GM23338 (cell line): Measurements from ENCODE around the gene NCKAP5. TPM values are rescaled to one million over a fixed set of nuclear protein-coding genes. Genes with fewer than 3 reads are reported as not detected.

Experiments
- ATAC-seq: fragments of 200-7000 bp; cut with Tn5 transposase; 3 replicates; pipeline ENCODE4 v1.9.1; 2020
- DNase-seq: peaks from one replicate; pipeline ENCODE4 v3.0.0-alpha.2; 2015; ENCODE audit warnings: low spot score
- H2AFZ ChIP-seq: fragments of 200-600 bp; sonication (generic); 2 replicates; pipeline ENCODE4 v1.8.0; 2016; ENCODE audit warnings: antibody characterized with exemption, mild to moderate bottlenecking, moderate library complexity
- H3F3A ChIP-seq: fragments of 200-600 bp; sonication (generic); replicated peaks from 2 replicates; pipeline ENCODE4 v1.8.0; 2017; ENCODE audit warnings: antibody characterized with exemption, mixed run types, low read depth
- H3K27ac ChIP-seq: fragments of 200-600 bp; sonication (generic); 2 replicates; pipeline ENCODE4 v1.6.1; 2016; ENCODE audit warnings: low read depth
- H3K27me3 ChIP-seq: fragments of 200-600 bp; sonication (generic); 2 replicates; pipeline ENCODE4 v1.8.0; 2016; ENCODE audit warnings: mild to moderate bottlenecking, mixed run types, moderate library complexity; ENCODE audit not compliant: insufficient read depth
- H3K36me3 ChIP-seq: fragments of 200-600 bp; sonication (generic); 2 replicates; pipeline ENCODE4 v1.8.0; 2016; ENCODE audit warnings: mild to moderate bottlenecking; ENCODE audit not compliant: insufficient read depth
- H3K4me1 ChIP-seq: fragments of 200-600 bp; sonication (generic); 2 replicates; pipeline ENCODE4 v1.8.0; 2016; ENCODE audit warnings: mild to moderate bottlenecking, moderate library complexity; ENCODE audit not compliant: insufficient read depth
- H3K4me2 ChIP-seq: fragments of 200-600 bp; sonication (generic); 2 replicates; pipeline ENCODE4 v1.7.1; 2017; ENCODE audit warnings: mixed run types
- H3K4me3 ChIP-seq: fragments of 200-600 bp; sonication (generic); 2 replicates; pipeline ENCODE4 v1.6.1; 2016; ENCODE audit warnings: mixed run types
- H3K79me2 ChIP-seq: fragments of 200-600 bp; sonication (generic); replicated peaks from 2 replicates; pipeline ENCODE4 v1.8.0; 2017; ENCODE audit warnings: mild to moderate bottlenecking; ENCODE audit not compliant: insufficient read depth
- H3K9me2 ChIP-seq: fragments of 200-600 bp; sonication (generic); 2 replicates; pipeline ENCODE4 v1.8.0; 2017; ENCODE audit not compliant: insufficient read depth
- H4K20me1 ChIP-seq: fragments of 200-600 bp; sonication (generic); replicated peaks from 2 replicates; pipeline ENCODE4 v1.8.0; 2017; ENCODE audit warnings: mild to moderate bottlenecking; ENCODE audit not compliant: insufficient read depth
- H3K27ac Mint-ChIP-seq: 2 replicates; pipeline ENCODE4 v1.8.0; 2020; ENCODE audit warnings: inconsistent platforms, mild to moderate bottlenecking, moderate library complexity, mixed read lengths
- H3K27me3 Mint-ChIP-seq: 3 replicates; pipeline ENCODE4 v1.8.0; 2022; ENCODE audit warnings: low read depth, mild to moderate bottlenecking, moderate library complexity, mixed read lengths, inconsistent platforms; ENCODE audit not compliant: insufficient read depth, poor library complexity
- H3K36me3 Mint-ChIP-seq: 3 replicates; pipeline ENCODE4 v1.8.0; 2021; ENCODE audit warnings: low read depth, mild to moderate bottlenecking, inconsistent platforms, moderate library complexity, mixed read lengths
- H3K4me1 Mint-ChIP-seq: 3 replicates; pipeline ENCODE4 v1.8.0; 2020; ENCODE audit warnings: mild to moderate bottlenecking, inconsistent platforms, mixed read lengths
- H3K4me3 Mint-ChIP-seq: 3 replicates; pipeline ENCODE4 v1.8.0; 2021; ENCODE audit warnings: moderate library complexity, mild to moderate bottlenecking, inconsistent platforms, mixed read lengths
- H3K9me3 Mint-ChIP-seq: 3 replicates; pipeline ENCODE4 v1.8.0; 2020; ENCODE audit warnings: moderate library complexity, mild to moderate bottlenecking, inconsistent platforms, mixed read lengths
- CREB1 ChIP-seq: fragments of 250-450 bp; sonication (Bioruptor Pico); IDR thresholded peaks from 2 replicates; pipeline ENCODE4 v1.5.0; 2020; ENCODE audit warnings: low read depth, mild to moderate bottlenecking, moderate library complexity
- EZH2 ChIP-seq: fragments of 200-600 bp; sonication (generic); IDR thresholded peaks from one replicate; pipeline ENCODE4 v1.8.0; 2017; ENCODE audit warnings: antibody characterized with exemption, mild to moderate bottlenecking, low read depth; ENCODE audit not compliant: unreplicated experiment
- EZH2phosphoT487 ChIP-seq: fragments of 200-600 bp; sonication (generic); IDR thresholded peaks from one replicate; pipeline ENCODE4 v1.8.1; 2018; ENCODE audit warnings: antibody characterized with exemption; ENCODE audit not compliant: unreplicated experiment
- JUNB ChIP-seq: IDR thresholded peaks from one replicate; pipeline ENCODE4 v1.6.1; 2016; ENCODE audit warnings: antibody characterized with exemption; ENCODE audit not compliant: unreplicated experiment
- NANOG ChIP-seq: IDR thresholded peaks from 2 replicates; pipeline ENCODE4 v1.6.1; 2016; ENCODE audit warnings: antibody characterized with exemption, borderline replicate concordance
- POLR2AphosphoS5 ChIP-seq: IDR thresholded peaks from 2 replicates; pipeline ENCODE4 v1.6.1; 2016; ENCODE audit warnings: antibody characterized with exemption, low read depth
- STAT1 ChIP-seq: IDR thresholded peaks from one replicate; pipeline ENCODE4 v1.6.1; 2016; ENCODE audit warnings: antibody characterized with exemption; ENCODE audit not compliant: unreplicated experiment
- ZNF114 ChIP-seq: fragments of 250-450 bp; sonication (Bioruptor Pico); IDR thresholded peaks from 2 replicates; pipeline ENCODE4 v1.5.0; 2020; ENCODE audit warnings: mild to moderate bottlenecking, moderate library complexity
- ZNF331 ChIP-seq: fragments of 250-450 bp; sonication (Bioruptor Pico); IDR thresholded peaks from 2 replicates; pipeline ENCODE4 v1.5.0; 2020; ENCODE audit warnings: low read depth, mild to moderate bottlenecking, moderate library complexity
- polyA plus RNA-seq: library from polyadenylated mRNA; unstranded; fragments of >200 nt; fragmentation: Nextera tagmentation; extraction: Ambion mirVana; gene quantifications from 2 replicates; pipeline ENCODE4 v1.2.1, GENCODE V29; 2016
- total RNA-seq: library from RNA; depleted of rRNA; stranded (reverse); fragments of >200 nt; shearing (Covaris generic); gene quantifications from 2 replicates; pipeline ENCODE4 v1.2.3, GENCODE V29; 2014
- TF ChIP-seq, protein P1 (sequence below): IDR thresholded peaks from 2 replicates; pipeline ENCODE4 v1.6.1; 2016; ENCODE audit warnings: antibody characterized with exemption
- TF ChIP-seq, protein P2 (sequence below): IDR thresholded peaks from one replicate; pipeline ENCODE4 v1.6.1; 2018; ENCODE audit warnings: antibody characterized with exemption; ENCODE audit not compliant: unreplicated experiment
- TF ChIP-seq, protein P3 (sequence below), 2 experiments: fragments of 200-600 bp in 1 of 2; sonication (generic) in 1 of 2; conservative IDR thresholded peaks; 2 replicates each; pipeline versions ENCODE4 v1.5.1 to v1.6.1; 2016 to 2017; ENCODE audit warnings: antibody characterized with exemption in 2 of 2, low read depth in 2 of 2, mild to moderate bottlenecking in 2 of 2, moderate library complexity in 1 of 2
- TF ChIP-seq, protein P4 (sequence below): fragments of 250-450 bp; sonication (Bioruptor Pico); IDR thresholded peaks from 2 replicates; pipeline ENCODE4 v1.5.0; 2020; ENCODE audit warnings: mild to moderate bottlenecking, moderate library complexity

NCKAP5 gene
- total and polyA plus RNA-seq, 2 experiments from 2014 or later: 0.34 to 0.73 TPM

DNA sequence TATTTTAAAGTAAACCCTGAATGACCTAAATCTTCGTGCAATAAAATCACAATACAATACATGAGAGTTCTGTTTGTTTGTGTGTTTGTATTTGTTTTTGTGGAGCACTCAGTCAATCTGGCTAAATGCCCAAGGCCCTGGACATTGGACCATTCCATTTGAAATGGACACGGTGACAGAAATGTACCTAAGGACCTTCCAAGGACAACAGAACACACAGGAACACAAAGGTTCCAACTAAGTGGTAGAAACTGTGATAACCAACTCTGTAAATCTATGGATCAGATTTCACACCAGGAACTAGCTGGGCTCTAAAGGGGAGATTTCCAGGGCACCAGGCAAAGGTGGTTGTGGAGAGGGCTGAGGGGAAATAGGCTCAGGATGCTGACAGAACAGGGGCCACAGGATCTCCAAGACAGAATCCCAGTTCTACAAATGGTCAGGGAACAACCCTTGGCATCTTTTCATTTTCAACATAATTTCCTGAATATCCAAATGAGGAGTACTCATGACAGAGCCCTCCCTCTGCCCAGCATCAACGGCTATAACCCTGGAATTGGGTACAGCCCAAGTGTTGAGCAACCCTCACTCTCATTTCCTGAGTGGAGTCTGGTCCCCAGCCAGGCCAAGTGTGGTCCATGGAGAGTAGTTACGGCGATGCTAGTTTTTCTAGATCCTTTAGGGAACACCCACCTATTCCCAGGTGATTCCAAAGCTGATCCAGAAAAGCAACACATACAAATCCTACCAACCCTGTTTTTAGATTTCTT is 78.4 kb downstream of the NCKAP5 start:
- Histone ChIP-seq H2AFZ (no peak overlapping the region), H3K27ac (no peak overlapping the region), H4K20me1 (no peaks in the 10 kb centered on the region), H3F3A (no peaks in the 10 kb centered on the region), H3K4me3 (no peak overlapping the region), H3K27me3 (no peaks in the 10 kb centered on the region), H3K4me1 (no peaks in the 10 kb centered on the region), H3K4me2 (no peak overlapping the region), H3K9me2 (no peaks in the 10 kb centered on the region), H3K79me2 (no peaks in the 10 kb centered on the region), H3K36me3 (no peaks in the 10 kb centered on the region)
- H3K4me3 Mint-ChIP-seq: no peak overlapping the region
- no peaks in the 10 kb centered on the region for H3K9me3 Mint-ChIP-seq
- no peak for ATAC-seq
- no peaks in the 10 kb centered on the region for H3K36me3 Mint-ChIP-seq
- TF ChIP-seq, protein P1, sequence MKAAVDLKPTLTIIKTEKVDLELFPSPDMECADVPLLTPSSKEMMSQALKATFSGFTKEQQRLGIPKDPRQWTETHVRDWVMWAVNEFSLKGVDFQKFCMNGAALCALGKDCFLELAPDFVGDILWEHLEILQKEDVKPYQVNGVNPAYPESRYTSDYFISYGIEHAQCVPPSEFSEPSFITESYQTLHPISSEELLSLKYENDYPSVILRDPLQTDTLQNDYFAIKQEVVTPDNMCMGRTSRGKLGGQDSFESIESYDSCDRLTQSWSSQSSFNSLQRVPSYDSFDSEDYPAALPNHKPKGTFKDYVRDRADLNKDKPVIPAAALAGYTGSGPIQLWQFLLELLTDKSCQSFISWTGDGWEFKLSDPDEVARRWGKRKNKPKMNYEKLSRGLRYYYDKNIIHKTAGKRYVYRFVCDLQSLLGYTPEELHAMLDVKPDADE: no peak
- no peak for TF ChIP-seq EZH2phosphoT487
- no peak for TF ChIP-seq JUNB
- TF ChIP-seq STAT1: no peak
- no peak for TF ChIP-seq CREB1 (CRISPR knock-in tag)
- TF ChIP-seq EZH2: no peak
- no peak for TF ChIP-seq POLR2AphosphoS5
- TF ChIP-seq NANOG: no peak
- TF ChIP-seq, protein P2, sequence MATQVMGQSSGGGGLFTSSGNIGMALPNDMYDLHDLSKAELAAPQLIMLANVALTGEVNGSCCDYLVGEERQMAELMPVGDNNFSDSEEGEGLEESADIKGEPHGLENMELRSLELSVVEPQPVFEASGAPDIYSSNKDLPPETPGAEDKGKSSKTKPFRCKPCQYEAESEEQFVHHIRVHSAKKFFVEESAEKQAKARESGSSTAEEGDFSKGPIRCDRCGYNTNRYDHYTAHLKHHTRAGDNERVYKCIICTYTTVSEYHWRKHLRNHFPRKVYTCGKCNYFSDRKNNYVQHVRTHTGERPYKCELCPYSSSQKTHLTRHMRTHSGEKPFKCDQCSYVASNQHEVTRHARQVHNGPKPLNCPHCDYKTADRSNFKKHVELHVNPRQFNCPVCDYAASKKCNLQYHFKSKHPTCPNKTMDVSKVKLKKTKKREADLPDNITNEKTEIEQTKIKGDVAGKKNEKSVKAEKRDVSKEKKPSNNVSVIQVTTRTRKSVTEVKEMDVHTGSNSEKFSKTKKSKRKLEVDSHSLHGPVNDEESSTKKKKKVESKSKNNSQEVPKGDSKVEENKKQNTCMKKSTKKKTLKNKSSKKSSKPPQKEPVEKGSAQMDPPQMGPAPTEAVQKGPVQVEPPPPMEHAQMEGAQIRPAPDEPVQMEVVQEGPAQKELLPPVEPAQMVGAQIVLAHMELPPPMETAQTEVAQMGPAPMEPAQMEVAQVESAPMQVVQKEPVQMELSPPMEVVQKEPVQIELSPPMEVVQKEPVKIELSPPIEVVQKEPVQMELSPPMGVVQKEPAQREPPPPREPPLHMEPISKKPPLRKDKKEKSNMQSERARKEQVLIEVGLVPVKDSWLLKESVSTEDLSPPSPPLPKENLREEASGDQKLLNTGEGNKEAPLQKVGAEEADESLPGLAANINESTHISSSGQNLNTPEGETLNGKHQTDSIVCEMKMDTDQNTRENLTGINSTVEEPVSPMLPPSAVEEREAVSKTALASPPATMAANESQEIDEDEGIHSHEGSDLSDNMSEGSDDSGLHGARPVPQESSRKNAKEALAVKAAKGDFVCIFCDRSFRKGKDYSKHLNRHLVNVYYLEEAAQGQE: no peak
- TF ChIP-seq ZNF114: no peak
- TF ChIP-seq ZNF331 (CRISPR knock-in tag): no peak
- TF ChIP-seq, protein P3, sequence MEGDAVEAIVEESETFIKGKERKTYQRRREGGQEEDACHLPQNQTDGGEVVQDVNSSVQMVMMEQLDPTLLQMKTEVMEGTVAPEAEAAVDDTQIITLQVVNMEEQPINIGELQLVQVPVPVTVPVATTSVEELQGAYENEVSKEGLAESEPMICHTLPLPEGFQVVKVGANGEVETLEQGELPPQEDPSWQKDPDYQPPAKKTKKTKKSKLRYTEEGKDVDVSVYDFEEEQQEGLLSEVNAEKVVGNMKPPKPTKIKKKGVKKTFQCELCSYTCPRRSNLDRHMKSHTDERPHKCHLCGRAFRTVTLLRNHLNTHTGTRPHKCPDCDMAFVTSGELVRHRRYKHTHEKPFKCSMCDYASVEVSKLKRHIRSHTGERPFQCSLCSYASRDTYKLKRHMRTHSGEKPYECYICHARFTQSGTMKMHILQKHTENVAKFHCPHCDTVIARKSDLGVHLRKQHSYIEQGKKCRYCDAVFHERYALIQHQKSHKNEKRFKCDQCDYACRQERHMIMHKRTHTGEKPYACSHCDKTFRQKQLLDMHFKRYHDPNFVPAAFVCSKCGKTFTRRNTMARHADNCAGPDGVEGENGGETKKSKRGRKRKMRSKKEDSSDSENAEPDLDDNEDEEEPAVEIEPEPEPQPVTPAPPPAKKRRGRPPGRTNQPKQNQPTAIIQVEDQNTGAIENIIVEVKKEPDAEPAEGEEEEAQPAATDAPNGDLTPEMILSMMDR (conservative IDR thresholded peaks at IDR 0.05; ENCODE audit: low read depth in 2 of 2): no peak
- TF ChIP-seq, protein P4, sequence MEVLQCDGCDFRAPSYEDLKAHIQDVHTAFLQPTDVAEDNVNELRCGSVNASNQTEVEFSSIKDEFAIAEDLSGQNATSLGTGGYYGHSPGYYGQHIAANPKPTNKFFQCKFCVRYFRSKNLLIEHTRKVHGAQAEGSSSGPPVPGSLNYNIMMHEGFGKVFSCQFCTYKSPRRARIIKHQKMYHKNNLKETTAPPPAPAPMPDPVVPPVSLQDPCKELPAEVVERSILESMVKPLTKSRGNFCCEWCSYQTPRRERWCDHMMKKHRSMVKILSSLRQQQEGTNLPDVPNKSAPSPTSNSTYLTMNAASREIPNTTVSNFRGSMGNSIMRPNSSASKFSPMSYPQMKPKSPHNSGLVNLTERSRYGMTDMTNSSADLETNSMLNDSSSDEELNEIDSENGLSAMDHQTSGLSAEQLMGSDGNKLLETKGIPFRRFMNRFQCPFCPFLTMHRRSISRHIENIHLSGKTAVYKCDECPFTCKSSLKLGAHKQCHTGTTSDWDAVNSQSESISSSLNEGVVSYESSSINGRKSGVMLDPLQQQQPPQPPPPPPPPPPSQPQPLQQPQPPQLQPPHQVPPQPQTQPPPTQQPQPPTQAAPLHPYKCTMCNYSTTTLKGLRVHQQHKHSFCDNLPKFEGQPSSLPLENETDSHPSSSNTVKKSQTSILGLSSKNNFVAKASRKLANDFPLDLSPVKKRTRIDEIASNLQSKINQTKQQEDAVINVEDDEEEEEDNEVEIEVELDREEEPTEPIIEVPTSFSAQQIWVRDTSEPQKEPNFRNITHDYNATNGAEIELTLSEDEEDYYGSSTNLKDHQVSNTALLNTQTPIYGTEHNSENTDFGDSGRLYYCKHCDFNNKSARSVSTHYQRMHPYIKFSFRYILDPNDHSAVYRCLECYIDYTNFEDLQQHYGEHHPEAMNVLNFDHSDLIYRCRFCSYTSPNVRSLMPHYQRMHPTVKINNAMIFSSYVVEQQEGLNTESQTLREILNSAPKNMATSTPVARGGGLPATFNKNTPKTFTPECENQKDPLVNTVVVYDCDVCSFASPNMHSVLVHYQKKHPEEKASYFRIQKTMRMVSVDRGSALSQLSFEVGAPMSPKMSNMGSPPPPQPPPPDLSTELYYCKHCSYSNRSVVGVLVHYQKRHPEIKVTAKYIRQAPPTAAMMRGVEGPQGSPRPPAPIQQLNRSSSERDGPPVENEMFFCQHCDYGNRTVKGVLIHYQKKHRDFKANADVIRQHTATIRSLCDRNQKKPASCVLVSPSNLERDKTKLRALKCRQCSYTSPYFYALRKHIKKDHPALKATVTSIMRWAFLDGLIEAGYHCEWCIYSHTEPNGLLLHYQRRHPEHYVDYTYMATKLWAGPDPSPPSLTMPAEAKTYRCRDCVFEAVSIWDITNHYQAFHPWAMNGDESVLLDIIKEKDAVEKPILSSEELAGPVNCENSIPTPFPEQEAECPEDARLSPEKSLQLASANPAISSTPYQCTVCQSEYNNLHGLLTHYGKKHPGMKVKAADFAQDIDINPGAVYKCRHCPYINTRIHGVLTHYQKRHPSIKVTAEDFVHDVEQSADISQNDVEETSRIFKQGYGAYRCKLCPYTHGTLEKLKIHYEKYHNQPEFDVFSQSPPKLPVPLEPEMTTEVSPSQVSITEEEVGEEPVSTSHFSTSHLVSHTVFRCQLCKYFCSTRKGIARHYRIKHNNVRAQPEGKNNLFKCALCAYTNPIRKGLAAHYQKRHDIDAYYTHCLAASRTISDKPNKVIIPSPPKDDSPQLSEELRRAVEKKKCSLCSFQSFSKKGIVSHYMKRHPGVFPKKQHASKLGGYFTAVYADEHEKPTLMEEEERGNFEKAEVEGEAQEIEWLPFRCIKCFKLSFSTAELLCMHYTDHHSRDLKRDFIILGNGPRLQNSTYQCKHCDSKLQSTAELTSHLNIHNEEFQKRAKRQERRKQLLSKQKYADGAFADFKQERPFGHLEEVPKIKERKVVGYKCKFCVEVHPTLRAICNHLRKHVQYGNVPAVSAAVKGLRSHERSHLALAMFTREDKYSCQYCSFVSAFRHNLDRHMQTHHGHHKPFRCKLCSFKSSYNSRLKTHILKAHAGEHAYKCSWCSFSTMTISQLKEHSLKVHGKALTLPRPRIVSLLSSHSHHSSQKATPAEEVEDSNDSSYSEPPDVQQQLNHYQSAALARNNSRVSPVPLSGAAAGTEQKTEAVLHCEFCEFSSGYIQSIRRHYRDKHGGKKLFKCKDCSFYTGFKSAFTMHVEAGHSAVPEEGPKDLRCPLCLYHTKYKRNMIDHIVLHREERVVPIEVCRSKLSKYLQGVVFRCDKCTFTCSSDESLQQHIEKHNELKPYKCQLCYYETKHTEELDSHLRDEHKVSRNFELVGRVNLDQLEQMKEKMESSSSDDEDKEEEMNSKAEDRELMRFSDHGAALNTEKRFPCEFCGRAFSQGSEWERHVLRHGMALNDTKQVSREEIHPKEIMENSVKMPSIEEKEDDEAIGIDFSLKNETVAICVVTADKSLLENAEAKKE (CRISPR knock-in tag): no peak
- peaks cover 3% of the 10 kb centered on the region; the same call in 2 of the 3 replicates for H3K4me1 Mint-ChIP-seq
- H3K27me3 Mint-ChIP-seq: no peaks in the 10 kb centered on the region
- no peak overlapping the region for H3K27ac Mint-ChIP-seq
- DNase-seq: no peak
